ENCODE measurements around the gene PDE4DIP. TPM values are rescaled to one million over a fixed set of nuclear protein-coding genes. Genes with fewer than 3 reads are reported as not detected.
"Not testable (repeated sequence)": the region's sequence is repeated elsewhere in the genome, so short reads cannot be mapped to it uniquely, and the experiment has no call there.

Gene PDE4DIP
- total RNA-seq, 1 donor from 2014 or later = 8.9 TPM

DNA sequence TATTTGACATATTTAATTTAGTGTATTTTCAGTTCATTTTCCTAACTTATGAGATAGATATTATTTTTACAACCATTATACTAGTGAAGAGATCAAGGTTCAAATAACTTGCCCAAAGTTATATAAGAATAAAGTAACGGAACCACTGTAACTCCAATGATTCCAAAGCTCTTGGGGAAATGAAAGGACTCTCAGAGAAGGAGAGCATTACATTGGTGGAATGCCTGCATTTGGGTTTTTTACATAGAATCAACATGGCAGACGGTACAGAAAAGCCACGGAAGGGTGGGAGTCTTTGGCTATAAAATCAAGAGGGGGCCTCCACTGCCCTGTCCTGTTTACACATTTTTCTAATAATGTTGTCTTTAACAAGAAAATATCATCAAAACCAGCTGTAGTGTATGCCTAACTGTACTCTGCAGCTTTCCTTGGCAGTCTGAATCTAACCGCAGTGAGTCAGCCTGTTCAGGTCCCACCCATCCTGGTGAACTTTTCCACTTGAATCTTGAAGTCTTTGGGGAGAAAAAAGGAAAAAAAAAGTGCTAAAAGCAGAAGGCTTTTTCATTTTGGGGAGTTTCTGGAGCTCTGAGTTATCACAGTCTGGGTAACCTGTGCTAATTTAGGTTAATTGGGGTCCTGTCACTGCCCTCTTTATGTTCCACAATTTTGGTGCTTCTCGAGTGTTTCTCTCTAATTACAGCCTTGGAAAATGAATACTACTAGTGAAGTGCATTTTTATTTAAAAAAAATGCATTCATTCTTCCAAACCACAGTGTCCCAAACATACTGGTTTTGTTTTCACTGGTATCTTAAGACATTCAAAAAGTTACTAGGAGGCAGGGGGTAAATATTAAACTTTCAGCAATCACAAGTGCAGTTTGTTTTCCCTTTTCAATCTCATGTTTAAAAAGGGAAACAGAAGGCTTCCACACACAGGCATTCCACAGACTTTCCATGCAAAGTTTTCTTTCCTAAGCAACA lies 30.5 kb downstream of the PDE4DIP start:
- ATAC-seq = peak; percentile 52

DNA sequence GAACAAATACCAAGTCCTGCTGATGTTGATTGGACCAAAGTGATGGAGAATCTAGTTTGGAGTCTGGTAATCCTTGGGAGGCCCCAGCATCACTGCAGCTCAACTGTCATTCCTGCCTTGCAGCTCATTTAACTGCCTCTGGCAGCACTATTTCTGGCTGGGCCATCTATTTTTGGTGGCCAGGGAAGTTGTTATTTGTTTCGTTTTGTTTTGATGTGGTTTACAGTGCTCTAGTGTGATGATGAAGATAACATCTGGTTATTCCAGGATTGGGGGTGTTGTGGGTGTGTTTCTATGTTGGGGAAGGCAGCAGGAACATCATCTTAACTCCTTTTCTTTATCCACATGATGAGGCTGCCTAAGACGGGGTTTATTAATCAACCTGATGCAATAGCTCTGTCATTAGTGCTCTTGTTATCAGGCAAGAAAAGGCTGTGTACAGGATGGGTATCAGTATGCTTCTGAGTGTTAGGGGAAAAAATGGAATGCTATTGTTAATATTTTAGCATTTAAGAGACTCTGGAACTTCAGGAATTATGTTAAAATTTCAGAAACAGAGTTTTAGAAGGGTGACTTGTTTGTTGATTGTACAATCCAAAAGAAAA lies 35.7 kb downstream of the PDE4DIP start:
- not testable (repeated sequence) for ATAC-seq

GRCh38 chr1:148881261-148881660 lies 37.0 kb downstream of the PDE4DIP start:
- not testable (repeated sequence) for ATAC-seq

DNA sequence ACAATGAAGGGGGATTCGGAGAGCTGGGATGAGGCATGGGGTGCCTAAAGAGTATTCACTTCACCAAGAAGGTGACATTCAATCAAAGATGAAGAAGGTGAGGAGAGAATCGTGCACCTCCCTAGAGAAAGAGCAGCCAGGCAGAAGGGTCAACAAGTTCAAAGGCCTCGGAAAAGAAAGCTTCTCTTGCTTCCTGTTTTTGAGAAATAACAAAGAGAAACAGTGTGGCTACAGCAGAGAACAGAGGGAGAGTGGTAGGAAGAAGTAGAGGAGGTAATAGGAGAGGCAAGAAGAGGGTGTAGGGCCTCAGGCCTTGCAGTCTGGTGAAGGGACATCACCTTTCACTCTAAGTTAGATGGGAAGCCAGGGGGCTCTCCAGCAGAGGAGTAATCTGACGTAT lies 41.0 kb downstream of the PDE4DIP start:
- ATAC-seq = not testable (repeated sequence)

DNA sequence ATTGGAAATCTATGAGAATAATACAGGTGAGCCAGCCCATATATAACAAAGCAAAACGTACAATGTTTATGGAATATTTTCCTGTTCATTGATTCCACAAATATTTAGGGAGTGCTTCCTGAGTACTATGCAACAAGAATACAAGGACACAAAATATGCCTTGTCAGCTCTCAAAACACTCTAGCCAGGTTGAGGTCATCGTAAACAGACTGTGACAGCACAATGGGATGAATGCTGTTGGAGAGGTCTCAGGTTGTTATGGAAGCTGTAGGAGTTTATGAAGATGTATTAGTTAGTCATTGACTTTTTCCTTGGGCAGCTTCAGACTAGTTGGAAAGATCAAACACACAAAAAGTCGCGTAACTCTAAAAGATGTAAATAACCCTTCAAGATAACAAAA lies 42.1 kb downstream of the PDE4DIP start:
- ATAC-seq = not testable (repeated sequence)

GRCh38 chr1:148888597-148888996 lies 44.4 kb downstream of the PDE4DIP start:
- not testable (repeated sequence) for ATAC-seq

DNA sequence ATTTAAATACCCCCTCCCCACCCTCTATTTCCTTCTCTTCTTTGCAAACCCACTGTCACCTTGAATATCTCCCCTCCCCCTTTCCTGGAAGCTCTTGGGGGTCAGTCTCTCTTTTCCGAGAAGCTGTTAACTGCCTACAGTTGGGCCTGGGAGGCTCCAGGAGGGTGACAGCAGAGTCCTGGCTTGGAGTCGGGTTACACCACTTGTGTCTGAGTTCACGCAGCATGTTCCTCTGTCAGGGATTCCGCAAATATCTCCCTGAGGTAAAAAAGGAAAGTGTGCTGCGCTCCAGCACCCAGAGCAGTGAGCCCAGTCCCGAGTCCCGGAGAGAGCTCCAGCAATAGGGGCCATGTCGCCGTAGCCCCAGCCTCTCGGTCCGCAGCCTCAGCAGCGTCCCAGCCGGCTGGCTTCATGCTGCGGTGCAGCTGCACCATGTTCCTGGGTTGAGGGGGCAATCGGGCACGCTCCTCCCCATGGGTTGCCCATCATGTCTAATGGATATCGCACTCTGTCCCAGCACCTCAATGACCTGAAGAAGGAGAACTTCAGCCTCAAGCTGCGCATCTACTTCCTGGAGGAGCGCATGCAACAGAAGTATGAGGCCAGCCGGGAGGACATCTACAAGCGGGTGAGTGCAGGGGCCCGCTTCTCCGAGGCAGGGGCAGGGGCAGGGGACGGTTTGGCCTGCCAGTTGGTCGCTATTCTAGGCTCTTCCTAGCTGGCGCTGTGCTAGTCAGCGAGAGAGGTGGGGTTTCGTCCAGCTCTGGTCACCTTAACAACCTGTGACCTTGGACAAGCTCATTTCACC lies 45.2 kb downstream of the PDE4DIP start:
- ATAC-seq = peak; percentile 17

- not testable (repeated sequence) for ATAC-seq
Observed at GRCh38 chr1:148890075-148890568, 45.9 kb downstream of the PDE4DIP start.

DNA sequence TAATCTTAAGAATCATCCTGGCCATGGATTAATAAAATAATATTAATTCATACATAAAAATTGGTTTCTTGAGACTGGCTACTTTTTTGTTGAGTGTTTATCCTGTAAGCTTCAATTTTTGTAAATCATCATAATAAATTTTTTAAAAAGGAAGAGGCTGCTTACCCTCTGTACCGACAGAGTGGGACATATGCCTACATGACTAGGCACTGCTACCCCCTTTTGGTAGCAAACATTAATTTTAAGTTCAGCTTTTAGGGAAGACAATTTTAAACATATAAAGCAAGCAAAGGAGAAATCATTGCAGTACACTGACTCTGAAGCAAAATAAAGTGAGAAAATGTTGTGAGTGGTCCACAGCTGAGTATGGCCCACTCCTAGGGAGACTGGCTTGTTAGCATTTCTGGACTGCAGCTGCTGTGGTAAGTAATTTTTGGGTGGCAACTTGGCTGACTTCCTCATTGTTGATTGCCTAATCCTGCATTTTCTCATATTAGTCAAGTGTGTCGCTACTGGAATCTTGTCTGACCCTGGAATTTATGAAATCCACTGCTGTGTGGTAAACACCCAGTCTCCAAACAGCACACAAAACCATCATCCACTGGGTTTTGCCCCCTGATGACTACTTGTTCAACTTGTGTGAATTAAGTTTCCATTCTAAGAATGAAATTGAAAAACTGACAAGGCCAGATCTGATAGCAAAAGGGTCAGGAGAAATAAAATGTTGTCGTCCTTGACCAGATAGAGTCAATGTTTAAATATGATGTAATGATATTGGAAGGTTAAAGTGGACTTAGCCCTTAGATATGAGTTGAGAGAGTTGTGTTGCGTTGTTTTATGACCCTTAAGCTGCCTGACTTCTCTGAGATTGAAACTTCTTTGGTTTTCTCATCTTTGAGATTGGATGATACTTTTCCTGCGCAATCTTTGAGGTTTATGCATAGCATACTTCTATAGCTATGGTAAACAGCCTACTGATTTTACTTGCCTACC lies 50.4 kb downstream of the PDE4DIP start:
- peak; percentile 62 for ATAC-seq

GRCh38 chr1:148900026-148900425 lies 55.8 kb downstream of the PDE4DIP start:
- peak; percentile 65 for ATAC-seq

DNA sequence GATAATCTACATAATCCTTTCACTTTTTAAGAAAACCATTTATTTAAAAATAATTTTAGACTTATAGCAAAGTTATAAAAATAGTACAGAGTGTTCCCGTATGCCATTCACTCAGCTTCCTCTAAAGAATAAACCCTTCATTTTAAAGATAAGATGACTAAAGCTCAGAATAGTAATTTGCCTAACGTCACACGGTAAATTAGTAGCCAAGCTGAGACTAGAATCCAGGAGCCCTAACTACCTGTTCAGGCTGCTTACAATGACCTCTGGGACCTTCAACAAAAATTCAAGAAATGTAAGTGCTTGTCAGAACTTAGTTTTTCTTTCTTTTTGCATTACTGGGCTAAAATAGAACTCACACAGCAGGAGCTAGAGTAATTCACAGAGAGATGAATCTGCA lies 56.5 kb downstream of the PDE4DIP start:
- peak; percentile 48 for ATAC-seq

DNA sequence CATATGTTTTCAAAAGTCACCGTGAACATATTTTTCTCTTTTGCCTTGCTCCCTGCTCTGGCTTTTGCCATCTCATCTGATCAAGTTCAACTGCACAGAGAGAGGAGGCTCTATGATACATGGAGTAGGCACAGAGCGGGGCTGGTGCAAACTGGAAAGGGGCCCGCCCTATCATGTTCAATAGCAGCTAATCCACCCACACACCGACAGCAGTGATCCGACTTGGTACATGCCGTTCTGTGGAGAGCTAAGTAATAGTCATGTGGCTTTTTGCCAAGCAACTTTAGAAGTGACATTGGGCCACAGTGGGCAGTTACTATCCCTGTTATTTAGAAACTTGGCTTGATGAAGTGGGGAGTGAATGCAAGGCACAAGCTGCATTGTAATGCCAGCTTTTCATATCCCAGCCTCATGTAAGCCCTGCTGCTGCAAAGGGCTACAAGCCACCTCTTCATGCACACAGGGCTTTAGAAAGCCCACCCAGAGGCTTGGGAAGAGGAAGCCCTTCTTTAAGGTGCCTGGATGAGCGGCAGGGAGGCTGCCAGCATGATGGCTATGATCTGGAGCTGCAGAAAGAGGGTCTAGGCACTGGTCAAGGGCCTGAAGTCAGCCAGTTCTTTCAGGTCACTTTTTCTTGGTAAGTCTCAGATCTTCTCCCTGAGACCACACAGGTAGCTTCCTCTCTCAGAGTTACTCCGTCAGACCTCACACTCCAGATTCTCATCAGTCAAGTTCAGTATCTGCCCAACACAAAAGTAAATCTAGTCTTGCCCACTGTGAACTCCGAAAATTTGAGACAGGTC lies 57.1 kb downstream of the PDE4DIP start:
- peak; percentile 100 for ATAC-seq

DNA sequence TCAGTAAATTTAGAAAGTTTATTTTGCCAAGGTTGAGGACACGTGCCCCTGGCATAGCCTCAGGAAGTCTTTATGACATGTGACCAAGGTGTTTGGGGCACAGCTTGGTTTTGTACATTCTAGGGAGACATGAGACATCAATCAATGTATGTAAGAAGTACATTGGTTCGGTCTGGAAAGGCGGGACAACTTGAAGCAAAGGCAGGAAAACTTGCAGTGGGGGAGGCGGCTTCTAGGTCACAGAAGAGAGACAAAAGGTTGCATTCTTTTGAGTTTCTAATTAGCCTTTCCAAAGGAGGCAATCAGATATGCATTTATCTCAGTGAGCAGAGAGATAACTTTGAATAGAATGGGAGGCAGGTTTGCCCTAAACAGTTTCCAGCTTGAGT lies 57.7 kb downstream of the PDE4DIP start:
- ATAC-seq = not testable (repeated sequence)

DNA sequence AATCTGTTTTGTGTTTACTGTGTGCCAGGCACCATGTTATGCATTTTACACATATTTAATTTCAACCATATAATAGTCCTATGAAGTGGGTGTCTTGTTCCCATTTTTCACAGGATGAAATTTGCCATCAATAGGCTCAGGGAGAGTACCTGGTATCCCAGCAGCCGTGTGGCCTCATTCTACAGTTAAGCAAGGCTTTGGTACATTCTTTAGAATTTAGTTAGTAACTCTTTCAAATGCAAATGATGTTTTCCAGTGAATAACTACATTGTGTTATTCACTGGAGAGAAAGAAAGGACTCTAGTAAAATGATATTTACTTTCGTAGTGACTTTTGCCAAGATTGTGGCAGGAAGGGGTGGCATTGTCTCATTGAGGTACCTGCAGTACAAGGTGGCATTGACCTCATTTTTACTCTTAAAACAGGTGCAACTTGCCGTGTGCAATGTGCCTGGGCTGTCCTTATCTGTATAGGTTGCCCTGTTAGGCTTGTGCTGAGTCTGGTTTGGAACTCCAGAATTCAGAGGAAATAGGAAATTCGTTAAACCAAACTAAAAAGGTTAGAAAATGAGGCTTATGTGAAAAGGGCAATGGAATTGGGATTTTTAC lies 65.1 kb downstream of the PDE4DIP start:
- ATAC-seq = not testable (repeated sequence)

DNA sequence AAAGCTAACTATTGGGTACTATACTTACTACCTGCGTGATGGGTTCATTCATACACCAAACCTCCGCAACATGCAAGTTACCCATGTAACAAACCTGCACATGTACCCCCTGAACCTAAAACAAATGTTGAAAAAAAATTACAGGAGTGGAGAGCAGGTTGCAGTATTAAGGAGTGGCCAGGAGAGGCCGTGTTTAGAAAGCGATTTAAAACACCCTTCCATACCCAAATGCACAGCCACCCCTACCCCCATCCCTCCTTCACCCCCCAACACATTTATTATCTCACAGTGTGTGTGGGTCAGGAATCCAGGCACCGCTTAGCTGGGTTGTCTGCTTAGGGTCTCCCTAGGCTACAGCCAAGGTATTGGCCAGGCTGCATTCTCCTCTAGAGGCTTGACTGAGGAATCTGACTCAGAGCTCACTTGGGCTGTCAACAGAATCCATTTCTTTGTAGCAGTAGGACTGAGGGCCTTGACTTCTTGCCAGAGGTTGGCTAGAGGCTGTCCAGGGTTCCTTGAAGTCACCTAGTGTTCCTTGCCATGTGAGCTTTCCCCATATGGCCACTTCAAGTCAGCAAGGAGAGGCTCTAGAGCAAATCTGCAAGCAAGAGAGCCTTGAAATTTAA lies 67.2 kb downstream of the PDE4DIP start:
- peak; percentile 41 for ATAC-seq

DNA sequence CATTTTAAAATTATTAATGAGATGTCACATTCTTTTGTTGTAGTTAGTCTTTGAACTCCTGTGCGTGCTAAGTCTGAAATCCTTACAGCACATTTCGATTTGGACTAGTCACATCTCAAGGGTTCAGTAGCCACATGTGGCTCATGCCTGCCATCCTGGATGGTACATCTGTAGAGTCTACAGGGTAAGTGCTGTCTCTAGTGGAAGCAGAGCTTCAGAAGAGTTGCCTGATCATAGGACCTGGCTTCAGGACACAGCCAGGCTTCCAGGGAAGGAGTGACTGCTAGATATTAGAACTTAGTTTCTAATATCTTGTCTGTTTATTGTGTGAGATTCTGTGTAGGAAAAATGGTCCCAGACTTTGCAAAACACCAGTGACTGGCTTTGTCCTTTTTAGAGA lies 72.0 kb downstream of the PDE4DIP start:
- ATAC-seq = not testable (repeated sequence)

DNA sequence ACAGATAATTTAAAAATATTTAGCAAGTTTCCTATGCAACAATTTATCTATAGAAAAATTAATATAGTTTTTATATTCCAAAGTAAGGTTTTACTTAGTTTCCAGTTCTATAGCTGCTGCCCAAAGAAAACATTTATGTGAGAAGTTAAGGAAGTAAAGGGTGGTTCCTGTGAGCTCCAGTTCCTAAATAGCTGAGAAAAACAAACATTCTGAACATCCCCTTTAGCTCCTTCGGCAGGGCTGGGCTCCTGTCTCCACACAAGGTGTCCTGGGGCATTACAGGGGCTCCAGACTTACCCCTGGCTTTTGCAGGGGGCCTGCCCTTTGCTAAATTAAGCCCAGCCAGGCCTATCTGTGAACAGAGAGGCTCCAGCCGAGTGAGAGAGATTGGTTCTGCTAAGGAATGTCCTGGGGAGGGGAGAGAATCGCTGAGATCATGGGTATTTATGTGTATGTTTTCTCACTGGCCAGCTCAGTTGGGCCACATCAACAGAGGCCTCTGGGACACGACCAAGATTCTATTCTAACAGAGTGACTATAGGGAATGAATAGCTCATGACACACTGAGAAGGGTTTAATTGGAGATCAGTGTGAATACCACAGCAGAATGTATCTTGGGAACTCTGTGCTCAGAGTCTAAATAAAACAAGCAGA lies 72.6 kb downstream of the PDE4DIP start:
- peak; percentile 55 for ATAC-seq

- ATAC-seq = not testable (repeated sequence)
Observed at GRCh38 chr1:148918836-148919447, 74.7 kb downstream of the PDE4DIP start.
